Adrenal gland (tissue), 5 donors: ENCODE data around the gene JARID2.

Experiments
- CTCF ChIP-seq, 6 experiments: fragments of 450-650 bp in 4 of 6; fragments of 200-600 bp in 2 of 6; sonication (generic) in 1 of 6; IDR thresholded peaks; 1 replicate in 5 of 6; 2 replicates in 1 of 6; pipeline versions ENCODE4 v1.5.1 to v1.8.0; 2016 to 2021; ENCODE audit warnings: antibody characterized with exemption in 6 of 6, mild to moderate bottlenecking in 2 of 6, moderate library complexity in 1 of 6
- POLR2A ChIP-seq, 2 donors: fragments of 450-650 bp; IDR thresholded peaks; one replicate each; pipeline ENCODE4 v1.6.1; 2017; ENCODE audit warnings: antibody characterized with exemption in 2 of 2, mild to moderate bottlenecking in 2 of 2, moderate library complexity in 1 of 2
- donor health status: DM: no; HTN: no; CAD: no.

GRCh38 chr6:15522856-15523529 lies 277.1 kb downstream of the JARID2 start:
- TF ChIP-seq CTCF (IDR thresholded peaks at IDR 0.05), result no peak
- TF ChIP-seq POLR2A (IDR thresholded peaks at IDR 0.05), result no peak
